GM18520 (cell line): ENCODE results near the gene WDR82.

Experiments
- ATAC-seq: cut with Tn5 transposase; IDR thresholded peaks from one replicate; pipeline ENCODE4 v1.9.1; 2021; ENCODE audit not compliant: unreplicated experiment

The WDR82 gene

DNA sequence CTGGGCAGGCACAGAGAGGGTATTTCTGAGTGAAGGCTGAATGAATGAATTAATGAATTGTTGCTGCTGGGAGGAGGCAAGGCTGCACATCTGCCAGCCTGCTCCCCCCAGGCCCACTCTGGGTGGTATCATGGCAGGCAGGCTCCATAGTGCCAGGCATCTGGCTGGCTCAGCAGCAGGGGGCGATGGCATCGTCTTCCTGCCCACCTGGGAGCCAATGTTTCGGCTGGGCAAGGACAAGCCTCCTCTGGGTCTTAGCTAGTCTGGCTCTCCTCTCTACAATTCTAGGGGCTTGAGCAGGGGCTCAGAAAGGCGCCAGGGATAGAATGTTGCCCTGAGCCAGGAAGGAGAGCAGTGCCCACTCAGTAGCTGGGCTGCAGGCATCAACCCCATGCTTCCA lies 51.3 kb downstream of the WDR82 start:
- ATAC-seq, result no peak

DNA sequence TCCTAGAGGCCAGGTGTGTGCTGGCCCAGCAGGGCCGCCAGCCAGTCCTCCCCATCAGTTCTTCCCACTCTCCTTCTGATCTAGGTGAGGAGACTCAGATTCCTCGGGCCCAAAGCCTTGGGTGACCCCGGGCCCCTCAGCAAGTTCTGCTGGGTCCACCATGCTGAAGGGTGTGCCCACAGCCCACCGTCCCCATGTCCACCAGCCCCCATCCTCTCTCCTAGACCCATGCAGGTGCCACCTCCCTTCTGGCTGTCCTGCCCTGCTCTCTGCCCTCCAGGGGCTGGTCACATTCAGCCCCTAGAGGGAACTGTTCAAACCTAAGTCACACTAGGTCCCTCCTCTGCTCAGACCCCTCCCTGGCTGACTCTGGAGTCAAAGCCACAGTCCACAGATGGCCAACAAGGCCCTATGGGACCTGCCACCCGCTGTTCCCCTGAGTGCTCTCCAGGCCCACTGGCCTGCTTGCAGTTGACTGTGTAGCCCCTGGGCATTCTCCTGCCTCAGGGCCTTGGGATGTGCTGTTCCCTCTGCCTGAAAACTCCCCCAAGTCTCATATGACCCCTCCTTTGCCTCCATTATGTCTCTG lies 52.1 kb downstream of the WDR82 start:
- ATAC-seq, result no peak

GRCh38 chr3:52225452-52226228 lies 52.8 kb downstream of the WDR82 start, which contains the start of gene TLR9:
TSS of gene TLR9 (minus strand) at chr3:52225645. CDS start at chr3:52225529, 116 bp downstream.
- peak; percentile 76 for ATAC-seq

- no peak for ATAC-seq
Measured at GRCh38 chr3:52223449-52224408, 54.7 kb downstream of the WDR82 start.

- no peak for ATAC-seq
Measured at GRCh38 chr3:52222319-52223221, 55.9 kb downstream of the WDR82 start.

GRCh38 chr3:52221563-52222318 lies 56.7 kb downstream of the WDR82 start:
- no peak for ATAC-seq

DNA sequence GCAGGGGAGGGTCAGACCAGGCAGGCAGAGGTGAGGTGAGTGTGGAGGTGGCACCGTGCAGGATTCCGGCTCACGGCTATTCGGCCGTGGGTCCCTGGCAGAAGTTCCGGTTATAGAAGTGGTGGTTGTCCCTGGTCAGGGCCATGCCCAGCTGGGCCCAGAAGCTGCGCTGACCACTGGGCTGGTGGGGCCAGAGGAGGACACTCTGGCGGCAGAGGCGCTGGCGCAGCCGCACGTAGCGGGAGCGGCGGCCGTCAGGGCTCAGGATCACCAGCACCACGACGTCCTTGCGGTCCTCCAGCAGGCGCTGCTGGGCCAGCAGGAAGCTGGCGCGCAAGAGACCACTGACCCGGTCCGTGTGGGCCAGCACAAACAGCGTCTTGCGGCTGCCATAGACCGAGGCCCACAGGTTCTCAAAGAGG lies 57.3 kb downstream of the WDR82 start:
- no peak for ATAC-seq

DNA sequence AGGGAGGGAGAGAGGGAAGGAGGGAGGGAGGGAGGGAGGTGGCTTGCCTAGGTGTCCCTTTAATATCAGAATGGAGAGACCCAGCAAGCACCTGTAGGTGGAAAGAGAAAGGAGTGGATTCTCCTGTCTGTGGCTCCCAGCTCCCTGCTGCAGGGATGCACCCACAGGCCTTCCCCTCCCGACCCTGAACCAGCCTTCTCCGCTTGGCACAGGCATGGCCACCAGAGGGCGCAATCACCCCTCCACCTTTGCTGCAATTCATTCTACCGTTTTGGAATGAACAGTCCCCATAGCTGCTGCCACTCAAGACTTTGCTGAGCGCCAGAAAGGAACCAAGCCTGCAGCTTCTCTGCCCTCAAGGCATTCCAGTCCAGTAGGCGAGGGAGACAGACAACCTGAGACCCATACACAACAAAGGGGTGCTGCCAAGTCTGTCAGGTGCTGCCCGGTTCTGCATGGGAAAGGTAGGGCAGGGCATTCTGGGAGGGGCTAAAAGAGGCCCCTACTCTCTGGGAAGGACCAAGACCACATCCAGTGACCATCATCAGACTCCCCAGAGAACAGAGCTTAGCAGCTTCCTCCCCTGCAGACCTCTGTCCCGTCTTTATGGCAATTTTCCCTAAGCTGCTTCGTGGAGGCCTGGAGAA lies 57.9 kb downstream of the WDR82 start:
- ATAC-seq, result no peak

DNA sequence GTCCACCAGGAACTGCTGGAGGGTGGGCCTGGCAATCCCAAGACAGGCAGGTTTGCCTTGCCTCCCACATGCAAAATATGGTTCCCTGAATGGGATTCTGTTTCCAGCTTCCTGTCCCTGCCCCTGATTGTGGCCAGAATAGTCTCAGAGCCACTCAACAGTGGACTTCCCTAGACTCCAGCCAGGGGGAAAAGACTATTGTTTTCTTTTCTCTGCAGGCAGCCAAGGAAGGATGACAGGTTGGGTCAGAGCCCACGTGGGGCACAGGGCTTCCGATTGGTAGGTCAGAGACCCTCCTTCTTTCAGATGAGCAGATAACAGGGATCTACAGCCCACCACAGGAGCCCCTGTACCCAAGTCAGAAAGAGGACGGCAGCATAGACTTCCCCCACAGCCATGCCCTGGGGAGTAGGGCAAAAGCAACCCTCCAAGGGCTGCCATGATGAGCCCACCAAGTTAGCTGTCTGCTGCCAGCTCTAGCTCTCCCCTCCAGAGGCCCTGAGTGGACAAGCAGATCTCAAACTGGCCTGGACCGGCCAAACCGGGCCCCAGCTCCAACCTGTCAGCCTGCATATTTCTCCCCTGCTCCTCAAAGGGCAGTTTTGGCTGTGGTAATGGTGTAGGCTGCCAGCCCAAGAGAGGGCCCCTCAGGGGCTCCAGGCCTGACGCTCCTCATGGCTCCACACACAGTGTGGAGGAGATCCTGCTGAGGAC lies 59.4 kb downstream of the WDR82 start:
- ATAC-seq, result no peak

DNA sequence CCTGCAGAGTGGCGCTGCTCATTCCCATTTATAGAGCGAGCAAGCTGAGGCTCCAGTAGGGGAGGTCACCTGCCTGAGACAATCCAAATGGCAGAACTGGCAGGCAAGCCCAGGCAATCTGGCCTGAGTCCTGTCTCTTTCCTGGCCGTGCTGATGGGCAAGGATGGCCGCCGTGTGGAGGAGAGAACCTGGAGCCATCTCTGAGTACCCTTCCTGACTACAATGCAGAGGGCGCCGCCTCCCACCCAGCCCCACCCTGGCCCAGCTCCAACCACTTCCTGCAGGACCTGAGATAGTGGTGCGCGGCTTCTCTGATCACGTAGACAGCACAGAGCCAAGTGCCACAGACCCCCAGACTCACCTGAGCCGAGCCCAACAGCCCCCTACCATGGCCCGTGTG lies 60.0 kb downstream of the WDR82 start:
- no peak for ATAC-seq

- ATAC-seq, result no peak
Measured at GRCh38 chr3:52218026-52218425, 60.4 kb downstream of the WDR82 start.

- ATAC-seq, result no peak
Measured at GRCh38 chr3:52217409-52217805, 61.0 kb downstream of the WDR82 start.

DNA sequence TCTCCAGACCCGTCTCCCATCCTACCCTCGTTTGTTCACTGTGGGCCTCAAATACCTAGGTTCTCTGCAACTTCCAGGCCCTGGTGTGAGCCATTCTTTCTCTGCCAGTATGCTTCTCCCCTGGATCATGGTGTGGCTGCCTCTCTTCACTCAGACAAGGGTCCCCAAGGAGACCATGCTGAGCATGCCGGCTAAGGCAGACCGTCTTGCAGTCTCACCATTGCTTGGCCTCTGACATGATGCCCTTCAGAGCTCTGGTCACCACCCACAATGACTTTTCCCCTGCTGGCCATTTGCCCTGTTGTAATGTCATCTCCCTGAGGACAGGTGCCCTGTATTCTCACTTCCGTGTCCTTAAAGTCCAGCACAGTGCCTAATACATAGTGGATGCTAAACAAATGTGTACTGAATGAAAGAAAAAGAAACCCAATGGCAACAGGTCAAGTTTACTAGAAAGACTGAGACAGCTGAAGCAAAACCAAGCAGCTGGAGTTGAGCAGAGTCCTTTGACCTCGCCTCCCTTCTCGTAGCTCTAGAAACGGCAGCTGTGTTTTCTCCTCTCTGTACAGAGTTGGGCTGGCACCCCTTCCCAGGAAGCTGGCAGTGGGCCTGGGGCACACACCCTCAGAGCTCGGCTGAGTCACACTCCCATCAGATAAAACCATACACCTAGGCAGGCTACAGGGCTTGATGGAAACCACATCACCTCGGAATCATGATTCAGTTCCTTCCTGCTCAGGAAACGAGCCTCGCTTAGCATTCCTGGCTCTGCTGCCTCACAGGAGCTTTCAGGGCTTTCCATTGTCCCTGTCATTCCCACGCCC lies 61.7 kb downstream of the WDR82 start:
- no peak for ATAC-seq

DNA sequence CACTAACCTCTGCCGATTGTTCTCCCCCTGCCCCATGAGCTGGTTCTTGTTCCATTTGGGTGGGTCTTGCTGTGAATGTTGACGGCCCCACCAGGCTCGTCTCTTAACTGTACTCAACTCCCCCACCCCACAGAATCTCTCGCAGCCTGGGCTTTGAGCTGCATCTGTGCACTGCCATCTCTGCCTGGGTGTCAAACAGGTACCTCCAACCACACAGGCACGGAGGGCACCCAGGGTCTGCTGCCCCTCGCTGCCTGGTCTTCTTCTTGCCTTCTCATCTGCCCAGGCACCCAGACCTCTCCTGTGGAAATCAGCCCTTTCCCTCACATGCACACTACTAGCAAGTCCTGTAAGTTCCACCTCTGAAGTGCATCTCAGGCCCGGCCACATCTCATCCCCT lies 63.1 kb downstream of the WDR82 start:
- ATAC-seq, result no peak

- ATAC-seq, result no peak
Measured at GRCh38 chr3:52213901-52214300, 64.5 kb downstream of the WDR82 start.

DNA sequence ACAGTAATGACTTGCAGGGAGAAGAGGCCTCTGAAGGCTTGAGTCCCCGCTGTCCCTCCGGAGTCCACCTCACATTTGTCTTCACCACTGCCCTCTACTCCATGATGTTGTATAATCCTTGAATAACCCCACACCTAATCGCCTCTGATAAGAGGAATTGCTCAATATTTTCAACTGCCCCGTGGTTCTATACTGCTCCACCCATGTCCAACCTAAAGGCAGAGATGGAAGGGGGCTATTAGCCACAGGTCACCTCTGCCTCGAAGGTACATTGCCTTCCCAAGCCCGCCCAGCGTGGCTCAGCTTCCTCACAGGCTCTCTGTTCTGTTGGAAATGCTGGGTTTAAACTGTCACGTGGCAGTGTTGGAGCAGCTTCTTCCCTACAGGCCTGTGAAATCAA lies 65.4 kb downstream of the WDR82 start:
- no peak for ATAC-seq

DNA sequence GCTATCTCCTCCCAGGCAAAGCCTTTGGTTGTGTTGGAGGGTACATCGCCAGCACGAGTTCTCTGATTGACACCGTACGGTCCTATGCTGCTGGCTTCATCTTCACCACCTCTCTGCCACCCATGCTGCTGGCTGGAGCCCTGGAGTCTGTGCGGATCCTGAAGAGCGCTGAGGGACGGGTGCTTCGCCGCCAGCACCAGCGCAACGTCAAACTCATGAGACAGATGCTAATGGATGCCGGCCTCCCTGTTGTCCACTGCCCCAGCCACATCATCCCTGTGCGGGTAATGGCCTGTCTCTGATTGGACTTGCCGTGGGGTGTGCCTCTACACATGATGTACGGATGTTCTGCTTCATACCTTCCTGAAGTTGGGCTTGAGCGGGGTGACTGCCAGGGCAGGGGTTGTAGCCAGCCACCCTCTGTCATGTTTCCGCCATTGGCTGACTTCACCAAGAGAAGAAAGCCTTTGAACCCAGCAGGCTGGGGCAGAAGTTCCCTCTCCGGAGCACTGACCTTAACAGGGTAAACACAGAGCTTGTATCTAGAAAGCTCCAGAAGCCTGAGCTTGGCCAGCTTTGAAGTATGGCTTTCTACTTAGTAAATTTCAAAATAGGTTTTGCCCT lies 67.1 kb downstream of the WDR82 start:
- ATAC-seq, result no peak
